Lower leg skin (tissue), 3 donors: ENCODE measurements around the gene NOX5.

Experiments
- POLR2A ChIP-seq, 2 donors: fragments of 450-650 bp; IDR thresholded peaks; one replicate each; pipeline ENCODE4 v1.6.1; 2016 to 2017; ENCODE audit warnings: antibody characterized with exemption in 2 of 2, mild to moderate bottlenecking in 1 of 2, moderate library complexity in 1 of 2
- TF ChIP-seq, protein P1 (sequence below), 3 donors: fragments of 450-650 bp; IDR thresholded peaks; one replicate each; pipeline ENCODE4 v1.5.1; 2016; ENCODE audit warnings: antibody characterized with exemption in 3 of 3, mild to moderate bottlenecking in 3 of 3, moderate library complexity in 2 of 3

DNA sequence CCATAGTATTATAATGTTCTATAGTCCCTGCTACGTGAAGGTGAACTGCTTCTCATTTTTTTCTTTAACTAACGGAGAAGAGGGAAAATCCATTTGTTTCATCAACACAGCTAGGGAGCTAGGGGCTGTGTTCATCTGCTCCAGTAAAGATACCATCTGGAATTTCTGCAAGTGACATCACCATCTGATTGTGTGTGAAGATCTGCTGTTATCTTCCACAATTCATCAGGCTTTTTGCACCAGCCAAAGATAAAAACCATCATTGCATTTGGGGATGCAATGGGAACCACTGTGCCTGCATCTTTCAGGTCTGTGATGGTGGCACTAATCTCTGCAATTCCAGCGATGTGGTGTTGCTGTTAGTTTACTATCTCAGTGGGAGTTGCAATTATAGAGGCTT is 35.5 kb upstream of the NOX5 start:
- no peak for TF ChIP-seq POLR2A (IDR thresholded peaks at IDR 0.05)
- TF ChIP-seq, protein P1, sequence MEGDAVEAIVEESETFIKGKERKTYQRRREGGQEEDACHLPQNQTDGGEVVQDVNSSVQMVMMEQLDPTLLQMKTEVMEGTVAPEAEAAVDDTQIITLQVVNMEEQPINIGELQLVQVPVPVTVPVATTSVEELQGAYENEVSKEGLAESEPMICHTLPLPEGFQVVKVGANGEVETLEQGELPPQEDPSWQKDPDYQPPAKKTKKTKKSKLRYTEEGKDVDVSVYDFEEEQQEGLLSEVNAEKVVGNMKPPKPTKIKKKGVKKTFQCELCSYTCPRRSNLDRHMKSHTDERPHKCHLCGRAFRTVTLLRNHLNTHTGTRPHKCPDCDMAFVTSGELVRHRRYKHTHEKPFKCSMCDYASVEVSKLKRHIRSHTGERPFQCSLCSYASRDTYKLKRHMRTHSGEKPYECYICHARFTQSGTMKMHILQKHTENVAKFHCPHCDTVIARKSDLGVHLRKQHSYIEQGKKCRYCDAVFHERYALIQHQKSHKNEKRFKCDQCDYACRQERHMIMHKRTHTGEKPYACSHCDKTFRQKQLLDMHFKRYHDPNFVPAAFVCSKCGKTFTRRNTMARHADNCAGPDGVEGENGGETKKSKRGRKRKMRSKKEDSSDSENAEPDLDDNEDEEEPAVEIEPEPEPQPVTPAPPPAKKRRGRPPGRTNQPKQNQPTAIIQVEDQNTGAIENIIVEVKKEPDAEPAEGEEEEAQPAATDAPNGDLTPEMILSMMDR (IDR thresholded peaks at IDR 0.05), result no peak
